GM08714 (cell line): ENCODE measurements around the gene DHRS3.

ENCODE experiments used
- H3K4me3 ChIP-seq: fragments of 200-500 bp; sonication (Bioruptor generic); 2 replicates; pipeline ENCODE4 v1.5.1; 2014; ENCODE audit warnings: mild to moderate bottlenecking, low read length, inconsistent platforms
- ZNF274 ChIP-seq: IDR thresholded peaks from 2 replicates; pipeline ENCODE4 v1.6.1; 2012; ENCODE audit warnings: mild to moderate bottlenecking, low read depth, low read length

DHRS3 gene

GRCh38 chr1:12600880-12601633 is 17.0 kb downstream of the DHRS3 start:
- H3K4me3 ChIP-seq = no peak overlapping the region
- no peak for TF ChIP-seq ZNF274

- TF ChIP-seq ZNF274 = no peak
- H3K4me3 ChIP-seq = no peak overlapping the region
Observed at GRCh38 chr1:12600335-12600734, 17.7 kb downstream of the DHRS3 start.

GRCh38 chr1:12599657-12600056 is 18.4 kb downstream of the DHRS3 start:
- no peak overlapping the region for H3K4me3 ChIP-seq
- no peak for TF ChIP-seq ZNF274

- H3K4me3 ChIP-seq = no peak overlapping the region
- TF ChIP-seq ZNF274 = no peak
Observed at GRCh38 chr1:12598974-12599373, 19.0 kb downstream of the DHRS3 start.

GRCh38 chr1:12597792-12598191 is 20.2 kb downstream of the DHRS3 start:
- no peak for TF ChIP-seq ZNF274
- H3K4me3 ChIP-seq = no peak overlapping the region

GRCh38 chr1:12596007-12596821 is 21.8 kb downstream of the DHRS3 start:
- TF ChIP-seq ZNF274 = no peak
- no peak overlapping the region for H3K4me3 ChIP-seq

- H3K4me3 ChIP-seq = no peak overlapping the region
- TF ChIP-seq ZNF274 = no peak
Observed at GRCh38 chr1:12595757-12596006, 22.3 kb downstream of the DHRS3 start.

GRCh38 chr1:12594966-12595756 is 22.8 kb downstream of the DHRS3 start:
- no peak overlapping the region for H3K4me3 ChIP-seq
- TF ChIP-seq ZNF274 = no peak

GRCh38 chr1:12594490-12594889 is 23.5 kb downstream of the DHRS3 start:
- no peak overlapping the region for H3K4me3 ChIP-seq
- TF ChIP-seq ZNF274 = no peak

- no peak overlapping the region for H3K4me3 ChIP-seq
- no peak for TF ChIP-seq ZNF274
Observed at GRCh38 chr1:12593621-12594066, 24.4 kb downstream of the DHRS3 start.

GRCh38 chr1:12592496-12592895 is 25.5 kb downstream of the DHRS3 start:
- TF ChIP-seq ZNF274 = no peak
- no peak overlapping the region for H3K4me3 ChIP-seq

- no peak overlapping the region for H3K4me3 ChIP-seq
- TF ChIP-seq ZNF274 = no peak
Observed at GRCh38 chr1:12591267-12591938, 26.6 kb downstream of the DHRS3 start.

- no peak for TF ChIP-seq ZNF274
- no peak overlapping the region for H3K4me3 ChIP-seq
Observed at GRCh38 chr1:12588695-12589094, 29.3 kb downstream of the DHRS3 start.

- H3K4me3 ChIP-seq = no peak overlapping the region
- TF ChIP-seq ZNF274 = no peak
Observed at GRCh38 chr1:12587981-12588640, 29.9 kb downstream of the DHRS3 start.
